ENCODE measurements around the gene UBQLNL. TPM values are rescaled to one million over a fixed set of nuclear protein-coding genes. Genes with fewer than 3 reads are reported as not detected.

Gene UBQLNL
- total RNA-seq, 1 experiment from 2014 or later = 0.72 TPM

DNA sequence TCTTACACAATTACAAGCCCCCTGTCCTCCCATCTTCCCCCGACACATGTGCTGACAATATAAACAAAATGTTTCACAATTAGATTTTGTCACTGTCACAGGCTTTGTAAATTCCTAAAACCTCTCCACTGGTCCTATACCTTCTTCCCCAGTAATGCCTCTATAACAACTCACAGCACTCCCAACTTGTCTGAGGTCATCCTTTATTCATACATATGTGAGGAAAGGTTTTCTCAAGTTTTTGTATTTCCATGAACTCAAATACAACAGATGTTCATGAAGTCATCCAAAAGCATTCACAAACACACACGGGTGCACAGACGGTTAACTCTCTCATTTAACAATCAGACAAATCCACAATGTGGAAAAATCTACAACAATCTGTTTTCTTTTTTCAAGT is 30.0 kb upstream of the UBQLNL start:
- in situ Hi-C loops (cut with HindIII; ENCODE audit: low pct_unique_long_range_greater_than_20kb, low sequenced_read_pairs) = no loop called here
- TF ChIP-seq, protein P1, sequence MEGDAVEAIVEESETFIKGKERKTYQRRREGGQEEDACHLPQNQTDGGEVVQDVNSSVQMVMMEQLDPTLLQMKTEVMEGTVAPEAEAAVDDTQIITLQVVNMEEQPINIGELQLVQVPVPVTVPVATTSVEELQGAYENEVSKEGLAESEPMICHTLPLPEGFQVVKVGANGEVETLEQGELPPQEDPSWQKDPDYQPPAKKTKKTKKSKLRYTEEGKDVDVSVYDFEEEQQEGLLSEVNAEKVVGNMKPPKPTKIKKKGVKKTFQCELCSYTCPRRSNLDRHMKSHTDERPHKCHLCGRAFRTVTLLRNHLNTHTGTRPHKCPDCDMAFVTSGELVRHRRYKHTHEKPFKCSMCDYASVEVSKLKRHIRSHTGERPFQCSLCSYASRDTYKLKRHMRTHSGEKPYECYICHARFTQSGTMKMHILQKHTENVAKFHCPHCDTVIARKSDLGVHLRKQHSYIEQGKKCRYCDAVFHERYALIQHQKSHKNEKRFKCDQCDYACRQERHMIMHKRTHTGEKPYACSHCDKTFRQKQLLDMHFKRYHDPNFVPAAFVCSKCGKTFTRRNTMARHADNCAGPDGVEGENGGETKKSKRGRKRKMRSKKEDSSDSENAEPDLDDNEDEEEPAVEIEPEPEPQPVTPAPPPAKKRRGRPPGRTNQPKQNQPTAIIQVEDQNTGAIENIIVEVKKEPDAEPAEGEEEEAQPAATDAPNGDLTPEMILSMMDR (IDR thresholded peaks at IDR 0.05) = no peak
- TF ChIP-seq TCF7L2 (IDR thresholded peaks at IDR 0.05; ENCODE audit: low read depth, low read length) (no peak), SIN3A (IDR thresholded peaks at IDR 0.05; ENCODE audit: borderline replicate concordance, insufficient read depth, low read depth, low read length) (no peak), POLR2AphosphoS5 (IDR thresholded peaks at IDR 0.05; ENCODE audit: low read depth, low read length) (no peak)
- TF ChIP-seq, protein P2, sequence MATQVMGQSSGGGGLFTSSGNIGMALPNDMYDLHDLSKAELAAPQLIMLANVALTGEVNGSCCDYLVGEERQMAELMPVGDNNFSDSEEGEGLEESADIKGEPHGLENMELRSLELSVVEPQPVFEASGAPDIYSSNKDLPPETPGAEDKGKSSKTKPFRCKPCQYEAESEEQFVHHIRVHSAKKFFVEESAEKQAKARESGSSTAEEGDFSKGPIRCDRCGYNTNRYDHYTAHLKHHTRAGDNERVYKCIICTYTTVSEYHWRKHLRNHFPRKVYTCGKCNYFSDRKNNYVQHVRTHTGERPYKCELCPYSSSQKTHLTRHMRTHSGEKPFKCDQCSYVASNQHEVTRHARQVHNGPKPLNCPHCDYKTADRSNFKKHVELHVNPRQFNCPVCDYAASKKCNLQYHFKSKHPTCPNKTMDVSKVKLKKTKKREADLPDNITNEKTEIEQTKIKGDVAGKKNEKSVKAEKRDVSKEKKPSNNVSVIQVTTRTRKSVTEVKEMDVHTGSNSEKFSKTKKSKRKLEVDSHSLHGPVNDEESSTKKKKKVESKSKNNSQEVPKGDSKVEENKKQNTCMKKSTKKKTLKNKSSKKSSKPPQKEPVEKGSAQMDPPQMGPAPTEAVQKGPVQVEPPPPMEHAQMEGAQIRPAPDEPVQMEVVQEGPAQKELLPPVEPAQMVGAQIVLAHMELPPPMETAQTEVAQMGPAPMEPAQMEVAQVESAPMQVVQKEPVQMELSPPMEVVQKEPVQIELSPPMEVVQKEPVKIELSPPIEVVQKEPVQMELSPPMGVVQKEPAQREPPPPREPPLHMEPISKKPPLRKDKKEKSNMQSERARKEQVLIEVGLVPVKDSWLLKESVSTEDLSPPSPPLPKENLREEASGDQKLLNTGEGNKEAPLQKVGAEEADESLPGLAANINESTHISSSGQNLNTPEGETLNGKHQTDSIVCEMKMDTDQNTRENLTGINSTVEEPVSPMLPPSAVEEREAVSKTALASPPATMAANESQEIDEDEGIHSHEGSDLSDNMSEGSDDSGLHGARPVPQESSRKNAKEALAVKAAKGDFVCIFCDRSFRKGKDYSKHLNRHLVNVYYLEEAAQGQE (IDR thresholded peaks at IDR 0.05; ENCODE audit: insufficient read depth in 1 of 2, low read depth in 2 of 2, low read length in 1 of 2) = no peak
- DNase-seq (ENCODE audit: low read depth, low spot score) (no peak), ATAC-seq (no peak)
- Histone ChIP-seq H3K4me1 (ENCODE audit: control insufficient read depth, insufficient read depth, low read length) (no peaks in the 10 kb centered on the region), H3K27ac (ENCODE audit: low read length) (no peak overlapping the region), H3K36me3 (ENCODE audit: control insufficient read depth, insufficient read depth, low read length) (no peaks in the 10 kb centered on the region), H3K4me3 (ENCODE audit: low read depth in 2 of 2, low read length in 2 of 2) (no peak overlapping the region), H3K27me3 (ENCODE audit: control insufficient read depth, insufficient read depth, low read length) (peaks cover 2% of the 10 kb centered on the region; the same call in 1 of the 2 replicates), H3K9me3 (ENCODE audit: control insufficient read depth, insufficient read depth, low read depth, low read length) (no peaks in the 10 kb centered on the region)
- POLR2A ChIA-PET = no interaction called here
- no TSS peak for BruUV-seq (replicated peaks)
- CTCF ChIA-PET = no interaction called here
- intact Hi-C loops (cut with micrococcal nuclease; ENCODE audit: unreplicated experiment) = no loop called here

DNA sequence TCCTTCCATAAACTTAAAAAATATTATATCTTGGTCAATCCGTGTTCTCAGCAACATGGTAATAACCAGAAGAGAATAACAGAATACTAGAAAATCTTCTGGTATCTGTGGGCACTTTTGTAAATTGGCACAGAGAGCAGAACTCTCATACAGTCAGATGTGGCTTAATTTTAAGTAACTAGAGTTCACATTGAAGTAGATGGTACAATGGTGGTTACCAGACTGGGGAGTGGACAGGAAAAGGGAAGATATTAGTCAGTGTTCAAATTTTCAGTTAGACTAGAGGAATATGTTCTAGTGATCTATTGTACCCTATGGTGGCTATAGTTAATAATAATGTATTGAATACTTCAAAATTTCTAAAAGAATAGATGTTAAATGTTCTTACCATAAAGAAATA is 24.9 kb upstream of the UBQLNL start:
- H3K9me3 ChIP-seq (ENCODE audit: control insufficient read depth, insufficient read depth, low read depth, low read length) = no peaks in the 10 kb centered on the region
- no peak overlapping the region for H3K4me3 ChIP-seq (ENCODE audit: low read depth in 2 of 2, low read length in 2 of 2)
- ATAC-seq = no peak
- TF ChIP-seq SIN3A (IDR thresholded peaks at IDR 0.05; ENCODE audit: borderline replicate concordance, insufficient read depth, low read depth, low read length) (no peak), POLR2AphosphoS5 (IDR thresholded peaks at IDR 0.05; ENCODE audit: low read depth, low read length) (no peak), TCF7L2 (IDR thresholded peaks at IDR 0.05; ENCODE audit: low read depth, low read length) (no peak)
- TF ChIP-seq, protein P2 (IDR thresholded peaks at IDR 0.05; ENCODE audit: insufficient read depth in 1 of 2, low read depth in 2 of 2, low read length in 1 of 2) = no peak
- TF ChIP-seq, protein P1 (IDR thresholded peaks at IDR 0.05) = no peak
- no peak for DNase-seq (ENCODE audit: low read depth, low spot score)
- in situ Hi-C loops (cut with HindIII; ENCODE audit: low pct_unique_long_range_greater_than_20kb, low sequenced_read_pairs) (no loop called here), intact Hi-C loops (cut with micrococcal nuclease; ENCODE audit: unreplicated experiment) (no loop called here)
- H3K4me1 ChIP-seq (ENCODE audit: control insufficient read depth, insufficient read depth, low read length) = no peaks in the 10 kb centered on the region
- BruUV-seq (replicated peaks) = no TSS peak
- H3K27me3 ChIP-seq (ENCODE audit: control insufficient read depth, insufficient read depth, low read length) = peaks cover 2% of the 10 kb centered on the region; the same call in 1 of the 2 replicates
- H3K36me3 ChIP-seq (ENCODE audit: control insufficient read depth, insufficient read depth, low read length) = no peaks in the 10 kb centered on the region
- POLR2A ChIA-PET = no interaction called here
- CTCF ChIA-PET = no interaction called here
- no peak overlapping the region for H3K27ac ChIP-seq (ENCODE audit: low read length)

Measured in Panc1 (cell line).